ENCODE data around the gene PTPN5.
"Not testable (repeated sequence)": the region's sequence is repeated elsewhere in the genome, so short reads cannot be mapped to it uniquely, and the experiment has no call there.

Gene PTPN5

DNA sequence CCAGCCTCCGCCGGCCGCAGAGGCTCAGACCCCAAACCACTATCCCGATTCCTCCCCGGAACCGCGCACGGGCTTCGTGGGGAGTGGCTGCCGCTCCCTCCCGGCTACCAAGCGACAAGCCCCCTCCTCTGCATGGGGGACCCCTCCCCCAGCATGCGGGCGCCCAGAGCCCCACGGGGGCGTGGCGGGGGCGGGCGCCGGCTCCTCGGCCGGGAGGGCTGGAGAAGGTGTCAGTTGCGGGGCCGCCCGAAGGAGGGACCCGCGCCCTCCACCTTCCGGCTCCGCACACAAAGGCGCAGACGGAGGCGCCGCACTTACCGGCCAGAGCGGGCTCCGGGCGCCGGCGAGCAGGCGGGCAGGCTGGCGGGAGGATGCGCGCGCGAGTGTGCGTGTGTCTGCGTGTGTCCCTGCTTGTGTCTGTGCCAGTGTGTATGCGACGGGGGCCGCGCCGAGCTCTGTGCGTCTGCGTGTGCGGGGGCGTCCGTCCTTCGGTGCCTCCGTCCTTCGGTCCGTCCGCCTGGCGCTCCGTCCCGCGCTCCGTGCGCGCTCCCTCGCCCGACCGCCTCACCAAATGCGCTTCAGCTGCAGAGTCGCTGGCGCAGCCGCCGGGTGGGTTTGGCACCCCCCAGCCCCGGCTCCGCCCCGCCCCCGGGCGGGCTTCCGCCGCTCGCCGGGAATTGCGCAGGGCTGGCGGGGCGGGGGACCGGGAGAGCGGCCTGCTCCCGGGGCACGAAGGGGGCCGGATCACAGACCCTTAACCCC is at the start of gene PTPN5:
TSS of gene PTPN5 (minus strand) at position 592 of the 762 bp plus-strand sequence. CDS start 19,840 bp downstream, outside the sequence.
- no peak for DNase-seq

DNA sequence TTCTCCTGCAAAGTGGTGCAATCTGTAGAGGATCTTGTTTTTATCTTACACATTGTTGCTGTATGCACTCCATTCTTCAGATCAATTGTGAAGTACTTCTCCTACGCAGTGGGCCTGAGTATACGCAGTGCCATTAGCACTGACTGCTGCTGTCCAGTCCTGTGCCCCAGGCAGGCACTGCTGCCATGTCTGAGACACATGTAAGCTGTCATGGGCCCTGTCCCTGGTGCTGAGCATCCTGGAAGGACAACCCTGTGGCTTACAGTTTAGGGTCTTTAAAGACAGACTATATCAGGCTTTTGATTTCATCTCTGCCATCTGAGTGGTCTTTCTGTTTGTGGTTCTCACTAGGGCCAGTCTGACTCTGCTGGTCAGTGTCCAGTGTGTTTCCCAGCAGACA is 44.8 kb upstream of the PTPN5 start:
- no peak for DNase-seq

DNA sequence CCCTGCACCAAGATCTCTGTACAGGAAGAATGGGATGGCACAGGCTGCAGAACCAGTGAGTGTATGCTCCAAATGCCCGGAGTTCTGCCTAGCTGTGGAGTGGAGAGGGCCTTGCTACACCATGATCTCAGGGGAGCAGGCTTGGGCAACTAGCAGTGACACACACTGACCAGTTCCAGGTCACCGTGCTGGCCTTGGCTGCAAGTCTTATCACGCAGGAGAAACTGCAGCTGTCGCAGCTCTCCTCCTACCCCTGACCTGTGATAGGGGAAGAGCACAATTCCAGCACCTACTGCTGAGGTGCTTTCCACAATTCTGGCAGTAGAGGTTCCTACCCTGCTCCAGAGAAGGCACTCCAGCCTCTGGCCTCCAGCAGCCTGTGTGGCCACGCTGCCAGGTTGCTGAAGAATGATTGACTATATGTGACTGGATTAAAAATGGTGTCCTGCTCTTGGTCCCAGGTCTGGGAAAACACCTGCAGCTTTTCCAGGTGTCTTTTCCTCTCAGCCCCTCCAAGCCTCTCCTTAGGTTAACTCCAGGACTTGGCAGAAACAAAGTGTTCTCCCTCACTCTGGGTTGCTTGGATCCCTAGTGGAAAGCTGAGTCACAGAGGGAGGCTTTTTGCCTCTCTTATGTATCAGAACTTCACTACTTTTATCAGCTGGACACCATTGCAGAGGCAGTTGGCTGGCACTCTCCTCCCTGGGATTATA is 43.3 kb upstream of the PTPN5 start:
- DNase-seq: no peak

GRCh38 chr11:18820160-18820559 is 28.6 kb upstream of the PTPN5 start:
- not testable (repeated sequence) for DNase-seq

- DNase-seq: no peak
Measured at GRCh38 chr11:18804199-18804999, 12.8 kb upstream of the PTPN5 start.

GRCh38 chr11:18802381-18803257 is 11.0 kb upstream of the PTPN5 start:
- DNase-seq: peak; percentile 36

- no peak for DNase-seq
Measured at GRCh38 chr11:18798799-18799469, 7.3 kb upstream of the PTPN5 start.

DNA sequence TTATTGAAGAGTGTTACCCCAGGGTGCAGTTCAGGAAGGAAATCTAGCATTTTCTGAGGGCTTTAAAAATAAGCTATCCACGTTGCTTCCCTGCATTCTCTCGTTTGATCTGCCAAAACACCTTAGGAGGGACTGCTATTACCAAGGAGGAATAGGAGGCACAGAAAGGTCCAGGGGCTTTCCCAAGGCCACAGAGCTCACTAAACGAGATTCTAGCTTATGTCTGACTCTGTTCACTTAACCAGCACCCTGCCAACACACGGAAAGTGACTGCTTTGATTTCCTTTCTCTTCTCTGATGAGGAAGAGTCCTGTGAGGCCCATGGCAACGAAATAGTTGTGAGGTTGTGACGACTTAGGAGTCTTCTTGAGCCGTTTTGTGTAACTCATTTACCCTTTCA is 3.4 kb upstream of the PTPN5 start:
- no peak for DNase-seq

DNA sequence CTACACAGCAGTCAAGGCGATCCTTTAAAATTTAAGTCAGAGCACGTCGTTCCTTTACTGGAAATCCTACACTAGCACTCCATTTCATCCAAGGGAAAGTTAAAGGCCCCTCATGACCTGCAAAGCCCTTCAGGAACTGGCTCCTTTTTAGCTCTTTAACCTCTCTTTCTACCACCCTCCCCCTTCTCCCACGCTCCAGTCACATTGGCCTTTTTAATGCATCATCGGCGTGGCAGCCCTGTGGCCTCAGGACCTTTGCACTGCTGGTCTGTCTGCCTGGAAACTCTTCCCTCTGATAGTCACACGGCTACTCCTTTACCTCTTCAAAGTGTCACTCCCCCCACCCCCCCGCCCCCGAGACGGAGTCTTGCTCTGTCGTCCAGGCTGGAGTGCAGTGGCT is 1.2 kb upstream of the PTPN5 start:
- DNase-seq: no peak

DNA sequence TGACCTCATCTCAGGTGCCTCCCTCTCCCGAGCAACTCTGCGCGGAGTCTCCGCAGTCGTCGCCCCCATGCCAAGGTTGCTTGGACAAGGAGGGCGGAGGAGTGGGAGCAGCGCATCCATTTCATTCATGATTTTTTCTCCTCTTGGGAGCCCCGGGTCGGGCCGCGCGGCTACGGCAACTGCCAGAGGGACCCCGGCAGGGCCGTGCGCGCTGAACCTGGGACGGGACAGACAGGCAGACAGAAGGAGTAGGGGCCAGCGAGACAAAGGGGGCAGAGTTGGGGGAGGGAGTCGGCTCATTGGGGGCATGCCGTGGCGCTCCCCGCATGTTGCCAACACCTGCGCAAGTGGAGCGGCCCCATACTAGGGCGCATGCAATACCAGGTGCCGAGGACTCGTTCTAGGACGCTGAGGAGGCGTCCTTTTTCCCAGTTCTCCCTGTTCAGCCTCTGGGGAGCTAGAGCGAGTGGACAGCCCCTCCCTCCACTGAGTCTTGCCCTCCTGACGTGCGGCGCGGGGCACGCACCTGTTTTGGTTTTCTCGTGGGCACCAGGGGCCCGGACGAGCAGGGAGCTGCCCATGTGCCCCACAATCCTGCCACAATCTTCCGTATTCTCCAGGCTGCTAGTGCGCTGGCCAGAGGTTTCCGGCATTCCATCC is 501 bp upstream of the PTPN5 start:
- DNase-seq: no peak

- DNase-seq: no peak
Measured at GRCh38 chr11:18790883-18791206, 753 bp downstream of the PTPN5 start.

- DNase-seq: no peak
Measured at GRCh38 chr11:18789942-18790341, 1.7 kb downstream of the PTPN5 start.

GRCh38 chr11:18785411-18785810 is 6.2 kb downstream of the PTPN5 start:
- DNase-seq: no peak

DNA sequence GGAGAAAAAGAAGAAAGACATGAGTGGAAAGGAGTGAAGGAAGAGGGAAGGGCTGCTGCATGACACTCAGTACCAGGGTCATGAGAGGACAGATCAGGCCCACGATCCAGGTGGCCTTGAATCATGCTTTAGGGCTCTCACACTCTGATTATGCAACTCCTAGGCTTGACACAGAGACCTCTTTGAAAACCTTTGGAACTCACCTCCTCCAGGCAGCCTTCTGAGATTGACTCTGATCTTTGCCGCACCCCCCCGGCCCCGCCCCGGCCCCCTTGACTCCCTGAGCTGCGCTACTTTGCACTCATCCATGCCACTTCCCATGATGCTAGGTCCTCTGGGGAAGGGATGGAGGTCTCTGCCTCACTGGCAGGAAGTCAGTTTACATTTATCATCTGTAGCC is 10.7 kb downstream of the PTPN5 start:
- no peak for DNase-seq

DNA sequence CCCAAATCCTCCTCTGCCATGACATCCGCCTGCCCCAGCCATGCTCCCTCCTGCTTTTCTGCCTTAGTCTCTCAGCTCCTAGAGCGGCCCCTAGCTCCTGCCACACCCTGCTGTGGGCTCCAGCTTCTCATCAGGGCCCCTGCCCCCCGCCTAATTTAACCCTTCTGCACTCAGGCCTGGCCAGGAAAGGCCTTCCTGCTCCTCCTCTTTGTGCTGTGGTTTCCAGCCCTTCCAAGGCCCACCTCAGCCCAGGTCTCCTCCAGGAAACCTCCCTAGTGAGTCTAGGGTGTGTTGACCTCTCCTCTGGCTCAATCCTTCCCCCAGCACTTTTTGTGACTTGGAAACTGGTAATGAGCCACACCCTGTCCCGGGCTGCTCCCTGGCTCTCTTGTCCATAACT is 11.3 kb downstream of the PTPN5 start:
- DNase-seq: no peak

GRCh38 chr11:18778468-18778867 is 13.1 kb downstream of the PTPN5 start:
- no peak for DNase-seq

DNA sequence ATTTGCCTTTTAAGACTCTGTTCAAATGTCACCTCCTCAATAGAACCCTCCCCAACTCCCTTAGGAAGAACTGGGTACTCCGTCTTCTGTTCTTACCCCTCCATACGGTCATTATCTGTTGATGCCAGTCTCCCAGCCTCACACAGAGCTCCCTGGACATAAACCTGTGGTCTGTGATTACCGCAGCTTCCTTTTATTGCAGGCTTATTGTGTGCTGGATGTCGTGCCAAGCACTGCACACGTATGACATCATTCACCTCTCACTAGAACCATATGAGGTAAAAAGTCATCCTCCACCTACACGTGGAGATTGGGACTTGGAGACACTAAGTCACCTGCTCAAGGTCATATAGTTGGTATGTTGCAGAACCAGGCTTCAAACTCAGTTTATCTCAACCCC is 15.3 kb downstream of the PTPN5 start:
- DNase-seq: no peak

DNA sequence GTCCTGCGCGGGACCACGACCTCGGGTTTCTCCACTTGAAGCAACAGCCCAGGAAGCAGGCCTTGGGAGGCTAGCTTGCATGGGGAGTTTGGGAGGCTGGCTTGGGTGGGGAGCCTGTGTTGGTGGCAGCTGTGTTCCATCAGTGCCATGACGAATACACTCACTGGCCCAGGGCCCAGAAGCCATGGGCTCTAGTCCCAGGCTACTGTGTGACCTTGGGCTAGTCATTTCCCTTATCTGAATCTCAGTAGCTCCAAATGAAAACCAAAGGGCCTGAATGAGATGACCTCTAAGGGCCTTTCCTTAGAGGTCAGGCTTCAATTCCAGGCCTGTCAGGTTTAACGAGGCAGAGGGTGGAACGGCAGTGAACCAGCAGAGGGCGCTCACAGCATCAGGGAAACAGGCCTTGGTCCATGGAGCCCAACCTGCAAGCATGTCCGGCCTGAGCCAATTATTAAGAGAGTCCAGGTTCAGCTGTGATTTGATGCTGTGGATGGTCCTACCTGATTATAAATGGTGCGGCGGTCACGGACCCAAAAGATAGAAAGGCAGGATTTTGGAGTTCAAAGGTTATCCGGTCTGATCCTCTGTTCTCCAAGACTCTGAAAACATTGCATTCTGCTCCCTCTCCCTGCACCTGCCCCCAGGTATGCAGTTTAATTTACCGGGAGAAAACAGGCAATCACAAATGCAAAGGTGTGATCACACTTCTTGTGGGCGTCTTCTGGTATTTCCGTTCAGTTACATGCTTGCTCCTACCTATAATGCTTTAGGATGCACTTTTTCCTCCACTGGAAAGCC is 15.9 kb downstream of the PTPN5 start:
- peak; percentile 22 for DNase-seq

DNA sequence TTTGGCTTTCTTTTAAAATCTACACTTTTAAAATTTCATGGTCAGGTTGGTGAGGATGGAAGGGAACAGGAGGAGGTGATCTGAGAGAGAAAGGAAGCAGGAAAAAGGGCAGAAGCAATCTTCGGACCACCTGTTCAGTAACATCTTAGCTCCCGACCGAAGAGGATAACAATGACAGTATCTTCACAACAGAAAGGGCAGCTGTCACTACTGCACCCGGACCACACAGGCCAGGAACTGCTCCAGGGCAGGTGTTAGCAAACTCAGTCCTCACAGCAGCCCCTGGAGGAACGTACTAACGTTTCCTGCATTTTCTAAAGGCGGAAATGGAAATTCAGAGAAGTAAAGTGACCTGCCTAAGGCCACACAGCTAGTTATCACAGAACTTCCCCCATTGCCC is 16.8 kb downstream of the PTPN5 start:
- no peak for DNase-seq

GRCh38 chr11:18773681-18774080 is 17.9 kb downstream of the PTPN5 start:
- DNase-seq: no peak

DNA sequence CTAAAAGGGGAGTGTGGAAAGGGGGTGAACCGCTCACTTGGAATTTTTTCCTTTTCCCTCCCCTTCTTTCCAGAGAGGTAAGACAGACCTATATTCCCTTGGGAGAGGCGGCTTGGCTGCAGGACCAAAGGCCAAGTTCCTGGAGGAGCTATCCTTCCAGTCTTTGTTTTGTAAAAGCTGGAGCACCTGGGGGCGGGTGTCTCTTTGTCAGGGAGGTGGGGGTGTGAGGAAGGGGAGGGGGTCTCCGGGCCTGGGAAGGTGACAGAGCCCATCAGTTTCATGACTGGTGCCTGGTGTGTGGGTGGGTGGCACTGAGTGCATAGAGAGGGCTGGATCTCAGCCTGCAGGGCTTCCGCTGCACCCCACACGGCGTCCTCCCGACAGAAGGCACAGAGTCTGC is 18.5 kb downstream of the PTPN5 start:
- DNase-seq: no peak

Measured in NCI-H1436 (cell line).